Right renal cortex interstitium (tissue), 3 donors: ENCODE measurements around the gene TANGO2. TPM values are rescaled to one million over a fixed set of nuclear protein-coding genes. Genes with fewer than 3 reads are reported as not detected.

Source experiments
- DNase-seq, 3 donors: peaks; one replicate each; pipeline ENCODE4 v3.0.0-alpha.2; 2013; ENCODE audit warnings: low read depth in 3 of 3, low spot score in 2 of 3
- polyA plus RNA-seq, 3 donors: library from polyadenylated mRNA; unstranded; fragments of 120-200 nt; gene quantifications; one replicate each; pipeline ENCODE4 v1.2.1, GENCODE V29; 2013; ENCODE audit not compliant: insufficient read length in 3 of 3

Gene TANGO2, protein sequence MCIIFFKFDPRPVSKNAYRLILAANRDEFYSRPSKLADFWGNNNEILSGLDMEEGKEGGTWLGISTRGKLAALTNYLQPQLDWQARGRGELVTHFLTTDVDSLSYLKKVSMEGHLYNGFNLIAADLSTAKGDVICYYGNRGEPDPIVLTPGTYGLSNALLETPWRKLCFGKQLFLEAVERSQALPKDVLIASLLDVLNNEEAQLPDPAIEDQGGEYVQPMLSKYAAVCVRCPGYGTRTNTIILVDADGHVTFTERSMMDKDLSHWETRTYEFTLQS
- polyA plus RNA-seq: 10 to 100 TPM in 2 of 3 donors, 1 to 10 TPM in 1; 9.3 to 12.0 (median 10.5) TPM

DNA sequence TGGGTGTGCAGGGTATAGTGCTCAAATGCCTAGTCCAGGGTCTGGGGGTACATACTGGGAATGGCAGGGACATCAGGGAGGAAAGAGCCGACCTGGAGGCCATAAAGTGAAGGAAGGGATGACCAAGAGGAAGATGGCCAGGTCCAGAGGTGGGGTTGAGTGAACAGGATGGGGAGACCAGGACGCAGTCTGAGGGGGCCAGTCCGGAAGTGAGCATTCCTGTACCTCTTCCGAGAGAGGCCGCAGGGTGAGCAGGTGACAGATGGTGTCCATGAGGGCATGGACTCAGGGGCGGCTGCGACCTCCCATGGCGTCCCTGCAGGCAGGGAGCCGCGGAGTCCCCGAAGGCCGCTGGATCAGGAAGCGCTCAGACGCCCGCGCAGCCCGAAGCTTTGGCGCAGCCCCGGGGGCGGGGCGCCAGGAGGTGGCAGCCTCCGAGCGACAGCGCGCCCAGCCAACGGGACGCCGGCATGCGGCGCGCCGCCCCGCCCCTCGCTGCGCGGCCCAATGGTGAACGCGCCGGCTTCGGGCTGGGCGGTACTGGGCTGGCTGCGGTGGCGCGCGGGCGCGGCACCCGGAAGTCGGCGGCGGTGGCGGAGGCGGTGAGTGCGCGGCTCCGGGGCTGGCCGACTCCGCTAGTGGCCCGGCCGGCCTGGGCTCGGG, at the start of gene TANGO2:
TSS of gene TANGO2 (plus strand) at position 578 of the 663 bp plus-strand sequence. CDS start 15,689 bp downstream, outside the sequence.
- peak; percentile 64 to 84 (median 73) for DNase-seq

DNA sequence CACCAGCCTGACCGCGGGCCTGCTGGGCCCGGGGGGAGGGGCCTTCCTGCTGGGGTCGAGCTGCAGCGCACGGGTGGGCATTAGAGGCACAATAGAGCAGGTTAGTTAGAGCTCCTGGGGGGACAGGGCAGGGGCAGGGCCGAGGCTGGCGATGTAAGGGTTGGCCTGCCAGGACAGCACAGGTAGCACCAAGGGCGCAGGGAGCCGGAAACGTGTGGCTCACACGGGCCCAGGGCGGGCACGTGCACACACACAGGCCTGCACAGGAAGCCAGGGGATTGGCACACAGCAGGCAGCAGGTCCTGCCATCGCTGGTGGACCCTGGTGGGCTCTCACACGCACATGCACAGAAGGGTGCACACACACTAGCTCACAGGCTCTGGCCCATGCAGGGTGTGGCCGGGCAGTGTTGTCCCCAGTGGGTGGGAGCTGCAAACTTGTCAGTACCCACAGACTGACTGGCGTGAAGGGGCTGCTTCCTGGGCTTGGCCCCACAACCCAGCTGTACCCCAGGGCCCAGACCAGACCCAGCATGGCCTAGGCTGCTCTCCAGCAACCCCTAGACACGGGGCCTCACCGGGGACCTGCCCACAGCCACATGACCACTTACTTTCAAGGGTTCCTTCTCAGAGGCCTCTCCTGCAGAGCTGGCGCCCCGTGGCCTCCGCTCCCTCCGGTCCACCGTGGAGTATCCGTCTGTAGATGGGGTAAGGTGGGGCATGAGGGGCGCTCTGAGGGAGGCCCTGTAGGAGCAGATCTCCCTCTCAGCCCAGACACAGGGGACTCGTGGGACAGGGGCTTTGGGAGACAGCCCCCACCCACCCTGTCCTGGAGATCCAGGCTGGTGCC, 49.4 kb upstream of the TANGO2 start:
- no peak for DNase-seq

DNA sequence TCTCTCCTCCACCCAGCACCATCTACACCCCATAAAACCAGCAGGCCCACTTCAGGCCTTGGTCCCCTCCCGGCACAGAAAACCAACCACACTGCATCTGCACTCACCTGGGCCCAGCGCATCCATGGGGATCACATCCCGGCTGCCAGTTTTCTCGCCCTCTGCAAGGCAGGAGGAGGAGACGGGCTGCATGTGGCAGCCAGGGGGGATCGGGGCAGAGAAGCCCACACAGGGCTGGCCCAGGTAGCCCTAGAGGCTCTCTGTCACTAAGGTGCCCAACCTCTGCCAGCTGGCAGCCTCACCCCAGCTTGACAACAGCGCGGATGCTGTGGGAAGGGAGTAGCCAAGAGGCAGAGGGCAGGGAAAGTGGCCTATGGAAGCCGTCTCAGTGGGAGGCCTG, 48.7 kb upstream of the TANGO2 start:
- no peak for DNase-seq

DNA sequence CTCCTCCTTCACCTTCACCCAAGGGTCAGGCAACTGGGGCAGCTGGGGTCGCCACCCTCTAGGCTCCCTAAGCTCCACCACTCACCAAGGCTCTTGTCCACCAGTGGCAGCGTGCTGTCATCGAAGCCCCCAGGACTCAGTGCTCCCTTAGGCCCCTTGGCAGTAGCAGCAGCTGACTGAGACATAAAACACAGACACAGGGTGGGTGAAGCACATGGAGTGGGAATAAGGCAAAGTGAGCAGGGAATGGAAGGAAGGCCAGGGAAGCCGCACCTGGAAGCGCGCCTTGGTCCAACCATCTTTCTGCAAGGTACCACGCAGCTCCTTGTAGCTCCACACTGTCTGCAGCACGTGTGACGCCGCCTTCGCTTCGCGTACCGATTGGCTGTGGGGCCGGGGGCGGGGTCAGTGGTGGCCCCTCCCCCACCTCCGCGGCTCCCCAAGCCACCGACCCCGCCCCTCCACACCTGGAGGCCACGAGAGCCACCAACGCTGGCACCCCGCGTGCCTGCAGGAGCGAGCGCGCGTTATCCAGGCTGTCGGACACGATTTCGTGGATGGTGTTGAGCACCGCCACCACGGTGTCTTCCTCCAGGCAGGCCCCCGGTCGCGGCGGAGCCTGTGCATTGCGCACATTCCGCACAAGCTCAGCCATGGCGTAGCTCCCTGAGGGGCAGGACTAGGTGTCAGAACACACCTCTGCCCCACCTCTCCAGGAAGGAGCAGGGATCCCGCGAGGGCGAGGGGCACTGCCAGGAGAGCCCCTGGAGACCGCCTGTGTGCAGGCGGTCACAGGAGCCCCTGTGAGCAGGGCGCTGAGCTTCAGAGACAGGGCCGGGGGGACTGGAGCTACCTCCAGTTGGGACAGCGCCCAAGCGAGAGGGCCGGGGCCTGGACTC, 48.0 kb upstream of the TANGO2 start:
- DNase-seq: no peak

DNA sequence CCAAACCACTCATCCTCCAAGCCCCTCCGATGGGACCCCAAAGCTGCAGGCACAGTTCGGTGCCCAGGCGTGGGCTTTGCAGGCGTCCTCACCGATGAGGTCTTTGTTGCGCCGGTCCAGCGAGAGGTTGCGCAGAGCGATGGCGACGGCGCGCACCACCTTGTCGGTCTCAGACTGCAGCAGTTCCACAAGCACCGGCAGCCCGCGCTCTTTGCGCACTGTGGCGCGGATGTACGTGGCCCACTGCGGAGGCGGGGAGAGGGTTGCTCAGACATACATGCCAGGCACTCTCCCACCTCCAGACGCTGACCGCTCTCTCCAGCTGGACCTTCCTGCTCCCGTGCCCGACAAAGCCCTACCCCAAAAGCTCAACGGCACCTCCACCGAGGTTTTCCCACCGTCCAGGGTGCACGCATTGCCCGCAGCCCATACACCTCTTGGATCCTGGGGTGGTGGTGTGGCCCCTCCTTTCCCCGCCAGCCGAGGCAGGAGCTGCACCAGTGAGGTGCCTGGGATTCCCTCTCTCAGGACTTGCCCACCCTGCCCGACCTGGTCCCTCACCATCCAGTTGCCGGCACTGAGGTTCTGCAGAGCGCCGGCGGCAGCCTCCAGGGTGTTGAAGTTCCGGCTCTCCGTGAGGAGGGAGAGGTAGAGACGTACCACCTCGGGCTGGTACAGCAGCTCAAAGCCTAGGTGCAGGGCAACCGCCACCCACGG, 47.2 kb upstream of the TANGO2 start:
- no peak for DNase-seq

DNA sequence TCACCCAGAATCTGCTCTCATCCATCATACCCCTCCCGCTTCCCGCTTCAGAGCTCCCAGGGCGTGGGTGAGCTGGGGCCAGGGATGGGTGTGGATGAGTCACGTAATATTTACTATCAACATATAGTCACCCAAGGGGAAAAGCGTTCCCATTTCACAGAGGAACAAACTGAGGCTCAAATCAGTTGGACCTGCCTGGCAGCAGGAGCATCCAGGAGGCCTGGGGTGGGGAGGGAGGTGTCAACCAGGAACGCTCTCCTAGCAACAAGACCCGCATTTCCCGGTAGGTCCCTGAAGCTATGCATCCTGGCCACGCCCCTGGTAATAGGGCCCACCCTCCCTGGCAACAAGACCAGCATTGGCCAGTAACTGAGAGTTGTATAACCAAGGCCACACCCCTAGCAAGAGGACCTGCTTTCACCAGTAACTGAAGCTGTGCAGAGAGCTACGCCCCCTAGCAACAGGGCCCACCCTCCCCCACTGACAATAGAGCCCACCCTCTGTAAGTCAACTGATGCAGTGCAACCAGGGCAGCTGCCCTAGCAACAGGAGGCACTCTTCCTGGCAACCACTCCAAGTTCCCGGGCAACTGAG, 46.5 kb upstream of the TANGO2 start:
- DNase-seq: peak in 1 of 3 donors; percentile 70

DNA sequence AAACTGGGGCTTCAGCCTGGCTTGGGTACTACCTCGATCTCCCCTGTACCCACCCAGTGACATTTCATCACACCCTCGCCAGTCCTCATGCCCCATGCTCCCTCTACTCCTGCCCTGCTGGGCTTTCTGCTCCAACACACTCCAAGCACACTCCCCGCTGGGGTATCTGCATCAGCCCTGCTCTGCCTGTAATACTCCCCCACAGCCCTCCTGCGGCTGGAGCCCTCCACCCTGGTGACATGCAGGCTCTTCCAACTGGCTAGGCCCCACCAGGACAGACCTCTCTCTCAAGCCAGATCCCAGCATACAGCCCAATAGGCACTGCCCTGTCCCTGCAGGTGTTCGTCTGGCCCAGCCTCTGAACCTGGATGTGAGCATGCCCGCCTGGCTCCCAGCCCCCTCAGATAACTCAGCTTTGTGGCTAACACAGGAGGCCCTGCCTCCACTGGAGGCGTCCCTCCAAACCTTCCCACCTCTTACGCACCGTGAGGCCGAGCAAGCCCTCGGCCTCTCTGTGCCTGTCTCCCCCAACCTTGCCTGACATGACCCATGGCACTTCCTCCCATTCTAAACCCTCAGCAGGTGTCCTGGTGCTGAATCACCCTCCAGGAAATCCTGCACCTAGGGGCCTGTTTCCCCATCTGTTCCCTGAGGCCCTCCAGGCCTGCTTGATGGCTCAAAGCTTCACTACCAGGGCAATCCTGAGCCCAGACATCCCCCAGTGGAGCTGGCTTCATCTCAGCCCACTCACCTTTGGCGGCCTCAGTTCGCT, 45.8 kb upstream of the TANGO2 start:
- DNase-seq: no peak

DNA sequence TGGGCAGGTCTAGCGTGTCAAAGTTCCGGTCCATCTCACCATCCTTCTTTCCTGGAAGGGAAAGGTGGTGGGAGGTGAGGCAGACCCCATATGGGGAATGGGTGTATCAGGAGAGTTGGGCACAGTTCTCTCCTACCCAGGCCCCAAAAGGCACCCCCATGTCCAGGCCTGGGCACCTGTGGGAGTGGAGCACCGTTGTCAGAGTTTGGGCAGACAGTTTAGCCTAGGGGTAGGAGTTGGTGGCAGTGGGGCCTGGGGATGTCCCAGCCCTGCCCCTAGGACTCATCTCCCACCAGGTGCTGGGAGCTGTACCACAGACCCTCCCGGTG, 45.2 kb upstream of the TANGO2 start:
- DNase-seq: no peak

DNA sequence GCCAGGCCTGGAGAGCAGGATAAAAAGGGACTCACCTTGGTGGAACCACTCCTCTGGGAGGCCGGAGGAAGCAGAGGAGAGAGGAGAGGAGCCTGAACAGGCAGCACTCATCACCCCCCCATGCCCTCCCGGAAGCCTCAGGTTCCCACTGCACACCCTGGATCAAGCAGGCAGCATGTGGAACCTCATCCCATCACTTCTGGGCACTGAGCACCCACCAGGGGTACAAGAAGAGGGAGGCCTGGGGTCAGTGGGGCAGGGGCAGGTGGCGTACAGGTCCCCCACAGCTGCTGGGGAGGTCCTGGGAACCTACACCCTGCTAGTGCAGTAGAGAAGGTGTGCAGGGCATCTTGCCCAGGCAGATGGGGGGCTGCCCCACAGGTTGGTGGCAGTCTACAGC, 44.2 kb upstream of the TANGO2 start:
- DNase-seq: no peak

DNA sequence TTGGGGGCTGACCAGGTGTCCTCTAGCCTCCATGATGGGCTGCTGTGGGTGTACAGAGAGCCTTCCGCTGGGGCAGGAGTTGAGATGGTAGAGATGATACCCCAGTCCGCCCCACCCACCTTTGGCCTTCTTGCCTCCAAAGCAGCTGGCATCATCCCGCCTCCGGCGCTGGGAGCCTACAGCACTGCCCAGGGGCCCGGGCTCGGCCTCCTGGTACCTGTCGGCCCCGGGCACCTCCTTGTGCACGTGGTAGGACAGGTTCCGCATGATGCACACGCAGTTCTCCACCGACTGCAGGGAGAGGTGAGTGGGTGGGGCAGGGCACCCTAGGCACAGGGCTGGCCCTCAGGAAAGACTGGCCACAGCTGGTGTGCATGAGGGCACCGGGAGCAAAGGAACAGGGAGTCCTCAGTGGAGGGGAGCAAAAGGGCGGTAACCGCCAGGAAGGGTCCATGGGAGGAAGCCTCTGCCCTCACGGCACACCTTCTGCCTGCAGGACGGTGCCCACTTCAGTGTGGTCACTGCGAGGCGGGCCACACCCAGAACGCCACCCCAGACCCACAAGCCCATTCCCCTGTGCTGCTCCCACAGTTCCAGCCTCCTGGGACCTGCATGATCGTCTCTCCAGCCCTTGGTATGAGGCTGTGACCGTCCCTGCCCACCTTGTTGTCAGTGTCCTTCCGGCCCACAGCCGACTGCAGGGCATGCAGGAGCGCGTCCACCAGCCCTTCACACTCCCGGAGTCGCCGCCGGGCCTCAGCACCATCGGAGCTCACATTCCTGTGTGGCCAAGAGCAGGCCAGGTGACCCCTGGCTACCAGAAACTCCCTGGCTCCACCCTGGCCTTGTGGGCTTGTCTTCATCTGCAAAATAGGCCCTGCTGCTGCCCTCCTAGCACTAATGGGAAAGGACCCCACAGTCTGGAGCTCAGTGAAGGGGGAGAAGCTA, 43.3 kb upstream of the TANGO2 start:
- no peak for DNase-seq

DNA sequence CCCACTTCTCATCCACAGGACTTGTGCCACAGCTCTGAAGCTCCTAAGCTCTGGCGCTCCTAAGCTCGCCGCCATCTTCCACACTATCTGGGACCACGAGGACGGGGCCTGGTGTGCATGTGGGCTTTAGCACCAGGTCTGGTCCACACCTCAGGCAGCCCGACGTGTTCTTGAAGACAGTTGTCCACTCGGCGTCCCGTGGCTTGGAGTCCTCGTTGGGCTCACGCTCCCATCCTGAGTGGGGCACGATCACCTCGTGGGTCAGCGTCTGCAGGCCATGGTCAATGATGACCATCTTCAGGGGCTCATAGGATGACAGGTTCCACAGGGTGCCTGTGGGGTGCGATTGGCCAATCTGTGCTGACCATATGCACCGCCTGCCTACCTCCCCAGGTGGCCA, 42.2 kb upstream of the TANGO2 start:
- DNase-seq: no peak

DNA sequence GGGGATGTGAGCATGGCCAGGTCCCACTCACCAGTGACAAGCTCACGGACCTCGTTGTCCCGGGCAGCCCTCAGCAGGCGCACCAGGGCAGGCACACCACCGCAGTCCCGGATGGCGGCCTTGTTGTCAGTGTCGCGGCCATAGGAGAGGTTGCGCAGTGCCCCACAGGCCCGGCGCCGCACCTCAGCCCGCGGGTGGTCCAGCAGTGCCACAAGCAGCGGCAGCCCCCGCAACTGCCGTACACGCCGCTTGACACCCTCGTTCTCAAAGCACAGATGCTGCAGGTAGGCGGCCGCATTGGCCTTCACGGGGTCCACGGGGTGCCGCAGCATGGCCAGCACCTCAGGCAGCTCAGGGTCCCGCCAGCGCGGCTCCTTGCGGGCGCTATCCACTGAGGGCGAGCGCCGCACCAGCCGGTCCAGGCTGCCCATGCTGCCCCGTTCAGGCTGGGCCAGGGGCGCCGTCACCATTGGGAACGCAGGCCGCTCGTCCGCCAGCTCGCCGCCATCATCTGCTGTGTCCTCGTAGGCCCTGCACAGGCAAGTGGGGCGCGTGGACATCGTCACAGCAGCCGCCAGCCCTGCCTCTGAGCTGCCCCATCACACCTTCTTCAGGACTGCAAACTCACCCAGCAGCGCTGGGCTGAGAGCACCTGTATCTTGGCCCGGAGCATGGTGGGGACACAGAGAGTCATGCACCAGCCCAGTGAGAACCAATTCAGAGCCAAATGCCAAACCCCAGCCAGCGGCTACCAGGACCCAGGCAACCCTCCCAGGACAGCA, 41.0 kb upstream of the TANGO2 start:
- no peak for DNase-seq

DNA sequence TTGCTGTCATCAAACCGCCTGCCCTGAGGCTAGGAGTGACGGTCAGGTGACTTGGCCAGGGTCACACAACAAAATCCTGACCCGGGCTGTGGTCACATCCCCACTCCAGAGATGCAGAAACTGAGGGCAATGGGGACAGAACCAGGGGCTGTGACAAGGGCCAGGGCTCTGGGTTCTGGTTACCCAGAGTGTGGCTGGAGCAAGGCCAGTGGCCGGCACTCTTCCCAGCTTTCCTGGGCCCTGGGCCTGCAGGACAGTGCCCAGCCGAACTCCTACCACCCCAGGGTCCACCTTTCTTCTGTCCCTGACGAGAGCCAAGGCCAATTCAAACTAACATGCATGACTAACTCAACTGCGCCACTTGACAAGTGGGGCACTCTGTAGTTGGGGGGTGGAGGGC, 40.1 kb upstream of the TANGO2 start:
- no peak for DNase-seq

DNA sequence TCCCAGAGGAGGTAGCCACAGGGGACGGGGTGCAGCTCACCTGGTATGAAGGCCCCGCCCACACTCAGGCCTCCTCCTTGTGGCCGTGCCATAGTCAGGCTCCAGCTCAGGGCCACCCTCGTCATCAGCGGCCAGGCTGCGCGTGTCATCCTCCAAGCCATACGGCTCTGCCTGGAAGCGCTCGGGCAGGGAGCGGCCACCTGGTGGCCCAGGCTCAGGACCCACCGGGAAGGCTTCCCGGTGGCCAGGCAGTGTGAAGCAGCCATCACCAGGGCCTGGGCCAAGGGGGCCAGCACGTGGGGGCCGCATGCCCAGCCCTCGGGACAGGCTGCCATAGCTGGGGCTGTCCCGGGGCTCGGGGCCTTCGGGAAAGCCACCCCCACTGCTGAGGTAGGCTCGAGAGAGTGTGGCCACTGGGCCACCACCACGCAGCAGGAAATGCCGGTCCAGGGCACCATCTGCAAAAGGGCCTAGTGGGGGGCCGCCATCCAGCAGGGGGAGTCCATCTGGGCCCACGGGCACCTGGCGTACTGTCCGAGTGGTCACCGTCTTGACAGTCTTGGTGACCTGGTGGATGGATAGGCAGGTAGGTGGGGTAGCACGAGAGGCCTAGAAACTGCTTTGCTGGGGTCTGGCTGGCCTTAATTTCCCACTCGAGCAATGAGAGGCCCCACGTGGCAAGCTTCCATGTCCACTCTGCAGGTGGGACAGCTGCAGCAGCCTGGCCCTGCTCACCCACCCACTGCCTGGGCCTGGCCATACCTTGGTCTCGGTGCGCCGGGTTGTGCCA, 39.5 kb upstream of the TANGO2 start:
- DNase-seq: no peak

DNA sequence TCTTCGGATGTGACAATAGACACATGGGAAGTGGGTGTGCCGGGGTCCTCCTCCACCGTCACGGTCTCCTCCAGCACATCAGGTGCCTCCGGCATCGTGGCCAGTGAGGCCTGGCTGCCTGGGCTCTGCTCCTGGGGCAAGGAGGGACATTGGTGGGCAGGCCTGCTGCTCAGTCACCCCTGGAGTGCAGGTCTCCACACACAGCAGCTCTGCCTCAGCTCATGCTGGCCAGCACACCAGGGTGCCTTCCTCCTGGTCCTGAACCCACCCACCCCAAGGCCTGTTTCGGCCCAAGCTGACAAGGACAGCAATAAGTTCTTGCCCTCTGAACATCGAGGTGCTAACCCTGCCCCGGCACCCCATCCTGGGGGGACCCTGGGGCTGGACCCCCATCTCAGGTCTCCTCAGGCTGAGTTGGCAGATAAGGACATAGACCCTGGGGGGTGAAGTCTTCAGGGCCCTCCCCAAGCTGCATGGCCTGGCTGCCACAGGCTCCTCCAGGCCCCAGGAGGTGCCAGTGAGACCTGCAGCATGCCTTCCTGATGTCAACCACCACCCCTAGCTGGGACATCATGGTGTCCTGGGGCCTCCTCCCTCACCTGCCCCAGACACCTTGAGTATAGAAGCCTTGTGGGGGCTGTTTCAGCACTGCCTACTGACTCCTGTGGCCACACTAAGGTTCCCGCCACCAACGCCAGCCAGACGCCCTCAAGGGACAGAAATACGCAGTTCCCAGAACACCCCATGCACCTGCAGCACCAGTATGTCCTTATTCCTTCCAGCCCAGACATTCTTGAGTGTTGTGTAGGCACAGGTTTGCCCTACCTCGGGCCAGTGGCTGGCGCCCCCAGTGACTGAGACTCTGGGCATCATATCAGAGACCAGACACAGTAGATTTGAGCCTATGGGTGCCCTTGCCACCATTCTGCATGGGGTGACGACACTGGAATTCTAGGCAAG, 38.7 kb upstream of the TANGO2 start:
- no peak for DNase-seq
